H9 (cell line): Measurements from ENCODE around the gene ORM2. TPM values are rescaled to one million over a fixed set of nuclear protein-coding genes. Genes with fewer than 3 reads are reported as not detected.

Experiments
- DNase-seq: peaks from one replicate; pipeline ENCODE4 v3.0.0-alpha.2; 2017
- H2AFZ ChIP-seq: one replicate; pipeline ENCODE4 v1.6.1; 2013; ENCODE audit warnings: mild to moderate bottlenecking, low read length, control low read depth, moderate library complexity
- H2AK5ac ChIP-seq: 2 replicates; pipeline ENCODE4 v1.6.1; 2013; ENCODE audit warnings: low read length, control low read depth, mixed read lengths; ENCODE audit not compliant: insufficient read length
- H2BK120ac ChIP-seq: one replicate; pipeline ENCODE4 v1.6.1; 2013; ENCODE audit warnings: low read depth, mild to moderate bottlenecking, low read length, control low read depth, inconsistent platforms; ENCODE audit not compliant: poor library complexity, severe bottlenecking
- H2BK12ac ChIP-seq: 2 replicates; pipeline ENCODE4 v1.6.1; 2013; ENCODE audit warnings: low read length, control low read depth, mixed read lengths, low read depth; ENCODE audit not compliant: insufficient read length
- H2BK15ac ChIP-seq: 2 replicates; pipeline ENCODE4 v1.6.1; 2013; ENCODE audit warnings: low read depth, low read length, control low read depth
- H2BK20ac ChIP-seq: one replicate; pipeline ENCODE4 v1.6.1; 2013; ENCODE audit warnings: low read depth, mild to moderate bottlenecking, low read length, control low read depth, inconsistent platforms; ENCODE audit not compliant: poor library complexity, severe bottlenecking
- H2BK5ac ChIP-seq: 2 replicates; pipeline ENCODE4 v1.6.1; 2013; ENCODE audit warnings: low read length, control low read depth, mixed read lengths; ENCODE audit not compliant: insufficient read length
- H3K14ac ChIP-seq: 2 replicates; pipeline ENCODE4 v1.6.1; 2013; ENCODE audit warnings: low read length, control low read depth; ENCODE audit not compliant: insufficient read depth
- H3K18ac ChIP-seq: 2 replicates; pipeline ENCODE4 v1.6.1; 2013; ENCODE audit warnings: low read depth, mild to moderate bottlenecking, mixed read lengths, low read length, control low read depth; ENCODE audit not compliant: insufficient read length
- H3K23ac ChIP-seq: 2 replicates; pipeline ENCODE4 v1.6.1; 2013; ENCODE audit warnings: low read length, control low read depth, mixed read lengths, low read depth; ENCODE audit not compliant: insufficient read length
- H3K23me2 ChIP-seq: 2 replicates; pipeline ENCODE4 v1.6.1; 2013; ENCODE audit warnings: low read depth, mild to moderate bottlenecking, mixed read lengths, low read length, control low read depth; ENCODE audit not compliant: insufficient read length, poor library complexity, severe bottlenecking
- H3K27ac ChIP-seq: 2 replicates; pipeline ENCODE4 v1.5.1; 2013; ENCODE audit warnings: low read length, control low read depth, mixed read lengths, low read depth; ENCODE audit not compliant: insufficient read length
- H3K27me3 ChIP-seq: 2 replicates; pipeline ENCODE4 v1.6.1; 2013; ENCODE audit warnings: low read length, control low read depth, inconsistent platforms; ENCODE audit not compliant: insufficient read depth
- H3K4ac ChIP-seq: 2 replicates; pipeline ENCODE4 v1.6.1; 2013; ENCODE audit warnings: low read depth, mild to moderate bottlenecking, control low read depth, inconsistent platforms, low read length, moderate library complexity
- H3K4me1 ChIP-seq: 2 replicates; pipeline ENCODE4 v1.6.1; 2013; ENCODE audit warnings: low read length, control low read depth, inconsistent platforms; ENCODE audit not compliant: insufficient read depth
- H3K4me2 ChIP-seq: 2 replicates; pipeline ENCODE4 v1.6.1; 2013; ENCODE audit warnings: low read length, control low read depth, mixed read lengths; ENCODE audit not compliant: insufficient read length, insufficient read depth
- H3K56ac ChIP-seq: 2 replicates; pipeline ENCODE4 v1.6.1; 2013; ENCODE audit warnings: low read depth, mild to moderate bottlenecking, mixed read lengths, low read length, control low read depth; ENCODE audit not compliant: insufficient read length
- H3K79me1 ChIP-seq: 2 replicates; pipeline ENCODE4 v1.6.1; 2013; ENCODE audit warnings: low read depth, mild to moderate bottlenecking, moderate library complexity, low read length, control low read depth, inconsistent platforms; ENCODE audit not compliant: insufficient read depth, poor library complexity, severe bottlenecking
- H3K79me2 ChIP-seq: 2 replicates; pipeline ENCODE4 v1.6.1; 2013; ENCODE audit warnings: low read length, control low read depth, inconsistent platforms; ENCODE audit not compliant: insufficient read depth
- H3K9ac ChIP-seq: 2 replicates; pipeline ENCODE4 v1.6.1; 2013; ENCODE audit warnings: low read length, control low read depth, mixed read lengths; ENCODE audit not compliant: insufficient read length; ENCODE audit errors: extremely low read depth
- H3K9me3 ChIP-seq: one replicate; pipeline ENCODE4 v1.6.1; 2013; ENCODE audit warnings: low read depth, low read length, inconsistent platforms; ENCODE audit not compliant: control insufficient read depth
- H3T11ph ChIP-seq: one replicate; pipeline ENCODE4 v1.6.1; 2013; ENCODE audit warnings: mild to moderate bottlenecking, low read length, control low read depth, inconsistent platforms
- H4K20me1 ChIP-seq: one replicate; pipeline ENCODE4 v1.6.1; 2013; ENCODE audit not compliant: control insufficient read depth, insufficient read length, insufficient read depth
- H4K5ac ChIP-seq: 2 replicates; pipeline ENCODE4 v1.6.1; 2013; ENCODE audit warnings: low read depth, mild to moderate bottlenecking, mixed read lengths, low read length, control low read depth; ENCODE audit not compliant: insufficient read length
- H4K8ac ChIP-seq: replicated peaks from 2 replicates; pipeline ENCODE4 v1.6.1; 2013; ENCODE audit warnings: low read length, control low read depth, mixed read lengths, low read depth; ENCODE audit not compliant: insufficient read length
- H4K91ac ChIP-seq: 2 replicates; pipeline ENCODE4 v1.6.1; 2013; ENCODE audit warnings: low read depth, mild to moderate bottlenecking, moderate library complexity, mixed read lengths, low read length, control low read depth; ENCODE audit not compliant: insufficient read length
- H3K27ac Mint-ChIP-seq, 3 experiments: 2 replicates in 2 of 3; 3 replicates in 1 of 3; pipeline ENCODE4 v1.8.0; 2020 to 2021; ENCODE audit warnings: mixed read lengths in 3 of 3, mild to moderate bottlenecking in 1 of 3, moderate library complexity in 1 of 3
- H3K27me3 Mint-ChIP-seq: 2 replicates; pipeline ENCODE4 v1.8.0; 2021; ENCODE audit warnings: low read depth, mild to moderate bottlenecking, moderate library complexity, mixed read lengths
- H3K36me3 Mint-ChIP-seq, 3 experiments: 2 replicates in 2 of 3; 3 replicates in 1 of 3; pipeline ENCODE4 v1.8.0; 2020 to 2021; ENCODE audit warnings: low read depth in 3 of 3, mixed read lengths in 3 of 3; ENCODE audit not compliant: insufficient read depth in 1 of 3
- H3K4me1 Mint-ChIP-seq, 2 experiments: 2 replicates each; pipeline ENCODE4 v1.8.0; 2020; ENCODE audit warnings: mixed read lengths in 2 of 2
- H3K4me3 Mint-ChIP-seq, 2 experiments: 2 replicates in 1 of 2; 3 replicates in 1 of 2; pipeline ENCODE4 v1.8.0; 2020 to 2021; ENCODE audit warnings: mild to moderate bottlenecking in 2 of 2, mixed read lengths in 2 of 2, moderate library complexity in 1 of 2
- H3K9me3 Mint-ChIP-seq, 2 experiments: 2 replicates in 1 of 2; 3 replicates in 1 of 2; pipeline ENCODE4 v1.8.0; 2020; ENCODE audit warnings: mild to moderate bottlenecking in 2 of 2, mixed read lengths in 2 of 2, moderate library complexity in 1 of 2
- CTCF ChIP-seq: fragments of 200-600 bp; sonication (generic); conservative IDR thresholded peaks from 3 replicates; pipeline ENCODE4 v1.8.0; 2021; ENCODE audit warnings: antibody characterized with exemption, mild to moderate bottlenecking
- WGBS: extraction: QIAGEN DNeasy Blood & Tissue Kit; methylation state at CpG from one replicate; pipeline ENCODE4 v1.1.7; 2013; ENCODE audit warnings: missing lambda C conversion rate, low lambda C conversion rate, mixed read lengths; ENCODE audit not compliant: insufficient read length; ENCODE audit errors: extremely low coverage; 5-methylcytosine and 5-hydroxymethylcytosine counted together
- total RNA-seq: library from RNA; stranded (reverse); gene quantifications from 2 replicates; pipeline ENCODE4 v1.2.1, GENCODE V29; 2021

The ORM2 gene
- total RNA-seq, 1 experiment from 2014 or later = 1.2 TPM

- H4K8ac ChIP-seq = no peak overlapping the region
- no peak overlapping the region for H3K9ac ChIP-seq
- no peak overlapping the region for H2AFZ ChIP-seq
- H3K79me2 ChIP-seq = no peaks in the 10 kb centered on the region
- H4K91ac ChIP-seq = no peak overlapping the region
- Mint-ChIP-seq H3K27me3 (peaks cover 6% of the 10 kb centered on the region), H3K4me3 (no peak overlapping the region), H3K4me1 (peaks cover 0 to 5% of the 10 kb centered on the region in 2 experiments; a peak in 2 of 4 replicates), H3K36me3 (no peaks in the 10 kb centered on the region), H3K27ac (no peak overlapping the region), H3K9me3 (no peaks in the 10 kb centered on the region)
- H2BK15ac ChIP-seq = no peak overlapping the region
- no peaks in the 10 kb centered on the region for H3K27me3 ChIP-seq
- H3K4me1 ChIP-seq = no peaks in the 10 kb centered on the region
- H3K18ac ChIP-seq = no peak overlapping the region
- H3K4ac ChIP-seq = no peak overlapping the region
- H3T11ph ChIP-seq = no peak overlapping the region
- no peak overlapping the region for H2AK5ac ChIP-seq
- no peak overlapping the region for H2BK5ac ChIP-seq
- H3K23ac ChIP-seq = no peak overlapping the region
- H3K27ac ChIP-seq = no peak overlapping the region
- H3K9me3 ChIP-seq = no peaks in the 10 kb centered on the region
- no peak for DNase-seq
- H3K23me2 ChIP-seq = no peaks in the 10 kb centered on the region
- H2BK12ac ChIP-seq = no peak overlapping the region
- H2BK120ac ChIP-seq = no peak overlapping the region
- H3K14ac ChIP-seq = no peak overlapping the region
- H3K4me2 ChIP-seq = no peak overlapping the region
- WGBS = no CpG with 5 or more reads among the region's 10 CpGs
- TF ChIP-seq CTCF = no peak
- H3K56ac ChIP-seq = no peak overlapping the region
- no peak overlapping the region for H2BK20ac ChIP-seq
- no peaks in the 10 kb centered on the region for H3K79me1 ChIP-seq
- no peaks in the 10 kb centered on the region for H4K20me1 ChIP-seq
- H4K5ac ChIP-seq = no peak overlapping the region
Measured at GRCh38 chr9:114316605-114317230, 13.0 kb upstream of the ORM2 start.
